Breast epithelium (tissue), 3 donors: ENCODE measurements around the gene KRT28.

Source experiments
- CTCF ChIP-seq, 3 donors: fragments of 450-650 bp; IDR thresholded peaks; one replicate each; pipeline ENCODE4 v1.5.1; 2016 to 2017; ENCODE audit warnings: antibody characterized with exemption in 3 of 3, mild to moderate bottlenecking in 3 of 3, moderate library complexity in 3 of 3
- POLR2A ChIP-seq: fragments of 450-650 bp; IDR thresholded peaks from one replicate; pipeline ENCODE4 v1.6.1; 2016; ENCODE audit warnings: antibody characterized with exemption, mild to moderate bottlenecking, moderate library complexity
- POLR2AphosphoS5 ChIP-seq, 3 donors: sonication (generic); formaldehyde crosslinking; IDR thresholded peaks; one replicate each; pipeline ENCODE4 v1.6.1; 2017; ENCODE audit warnings: antibody characterized with exemption in 3 of 3

- no peak for TF ChIP-seq CTCF (IDR thresholded peaks at IDR 0.05)
- no peak for TF ChIP-seq POLR2AphosphoS5 (IDR thresholded peaks at IDR 0.05)
- TF ChIP-seq POLR2A: no peak
Observed at GRCh38 chr17:40832840-40833239, 33.1 kb upstream of the KRT28 start.
